Measurements from ENCODE around the gene CDH2.

- TF ChIP-seq CTCF (IDR thresholded peaks at IDR 0.05; ENCODE audit: low read depth, low read length, missing input control) (no peak), HNF4A (conservative IDR thresholded peaks at IDR 0.05) (no peak), RAD21 (IDR thresholded peaks at IDR 0.05) (no peak), GABPA (IDR thresholded peaks at IDR 0.05 in 1 of 2, conservative IDR thresholded peaks at IDR 0.05 in 1 of 2) (no peak), MAX (IDR thresholded peaks at IDR 0.05) (no peak), FOXA1 (IDR thresholded peaks at IDR 0.05) (no peak), TAF1 (conservative IDR thresholded peaks at IDR 0.05) (no peak), RXRA (IDR thresholded peaks at IDR 0.05) (no peak)
Observed at GRCh38 chr18:27956001-27956640, 220.8 kb downstream of the CDH2 start.
